Vagina (tissue), 2 donors: Measurements from ENCODE around the gene SHD.

Experiments used
- POLR2A ChIP-seq, 2 donors: fragments of 450-650 bp; IDR thresholded peaks; one replicate each; pipeline ENCODE4 v1.6.1; 2017; ENCODE audit warnings: antibody characterized with exemption in 2 of 2, mild to moderate bottlenecking in 2 of 2, moderate library complexity in 2 of 2
- POLR2AphosphoS5 ChIP-seq, 2 donors: sonication (generic); formaldehyde crosslinking; IDR thresholded peaks; one replicate each; pipeline ENCODE4 v1.9.0; 2017; ENCODE audit warnings: antibody characterized with exemption in 2 of 2, mild to moderate bottlenecking in 2 of 2, low read depth in 1 of 2; ENCODE audit not compliant: insufficient read depth in 1 of 2
- TF ChIP-seq, protein P1 (sequence below), 3 experiments: fragments of 450-650 bp in 2 of 3; fragments of 200-600 bp in 1 of 3; sonication (generic) in 1 of 3; IDR thresholded peaks; one replicate each; pipeline ENCODE4 v1.5.1; 2017 to 2019; ENCODE audit warnings: antibody characterized with exemption in 3 of 3, mild to moderate bottlenecking in 2 of 3, moderate library complexity in 2 of 3

- TF ChIP-seq, protein P1, sequence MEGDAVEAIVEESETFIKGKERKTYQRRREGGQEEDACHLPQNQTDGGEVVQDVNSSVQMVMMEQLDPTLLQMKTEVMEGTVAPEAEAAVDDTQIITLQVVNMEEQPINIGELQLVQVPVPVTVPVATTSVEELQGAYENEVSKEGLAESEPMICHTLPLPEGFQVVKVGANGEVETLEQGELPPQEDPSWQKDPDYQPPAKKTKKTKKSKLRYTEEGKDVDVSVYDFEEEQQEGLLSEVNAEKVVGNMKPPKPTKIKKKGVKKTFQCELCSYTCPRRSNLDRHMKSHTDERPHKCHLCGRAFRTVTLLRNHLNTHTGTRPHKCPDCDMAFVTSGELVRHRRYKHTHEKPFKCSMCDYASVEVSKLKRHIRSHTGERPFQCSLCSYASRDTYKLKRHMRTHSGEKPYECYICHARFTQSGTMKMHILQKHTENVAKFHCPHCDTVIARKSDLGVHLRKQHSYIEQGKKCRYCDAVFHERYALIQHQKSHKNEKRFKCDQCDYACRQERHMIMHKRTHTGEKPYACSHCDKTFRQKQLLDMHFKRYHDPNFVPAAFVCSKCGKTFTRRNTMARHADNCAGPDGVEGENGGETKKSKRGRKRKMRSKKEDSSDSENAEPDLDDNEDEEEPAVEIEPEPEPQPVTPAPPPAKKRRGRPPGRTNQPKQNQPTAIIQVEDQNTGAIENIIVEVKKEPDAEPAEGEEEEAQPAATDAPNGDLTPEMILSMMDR (IDR thresholded peaks at IDR 0.05) = no peak
- no peak for TF ChIP-seq POLR2A (IDR thresholded peaks at IDR 0.05)
- no peak for TF ChIP-seq POLR2AphosphoS5 (IDR thresholded peaks at IDR 0.05; ENCODE audit: insufficient read depth in 1 of 2, low read depth in 1 of 2)
Observed at GRCh38 chr19:4238831-4239230, 40.2 kb upstream of the SHD start.
